GM12801 (cell line): ENCODE data around the gene NFAT5.

Experiments used
- CTCF ChIP-seq: IDR thresholded peaks from one replicate; pipeline ENCODE4 v1.5.1; 2011; ENCODE audit warnings: control low read depth; ENCODE audit not compliant: insufficient read length; ENCODE audit errors: extremely low read depth

Gene NFAT5

GRCh38 chr16:69542974-69543373 lies 22.8 kb upstream of the NFAT5 start:
- TF ChIP-seq CTCF, result no peak

GRCh38 chr16:69544088-69544487 lies 21.7 kb upstream of the NFAT5 start:
- no peak for TF ChIP-seq CTCF

GRCh38 chr16:69553332-69553731 lies 12.4 kb upstream of the NFAT5 start:
- no peak for TF ChIP-seq CTCF

GRCh38 chr16:69554495-69554894 lies 11.3 kb upstream of the NFAT5 start:
- no peak for TF ChIP-seq CTCF

GRCh38 chr16:69555437-69555836 lies 10.3 kb upstream of the NFAT5 start:
- TF ChIP-seq CTCF, result no peak

- no peak for TF ChIP-seq CTCF
Observed at GRCh38 chr16:69555867-69556266, 9.9 kb upstream of the NFAT5 start.

GRCh38 chr16:69559164-69559563 lies 6.6 kb upstream of the NFAT5 start:
- TF ChIP-seq CTCF, result no peak

GRCh38 chr16:69561901-69562300 lies 3.9 kb upstream of the NFAT5 start:
- TF ChIP-seq CTCF, result no peak
